ENCODE measurements around the gene NIPBL. TPM values are rescaled to one million over a fixed set of nuclear protein-coding genes. Genes with fewer than 3 reads are reported as not detected.
A peak's percentile ranks its signal among the peaks of the same experiment; 100 is the strongest.

Gene NIPBL
- total RNA-seq, 1 experiment from 2014 or later, result 124 TPM

GRCh38 chr5:36969700-36970395 lies 93.3 kb downstream of the NIPBL start:
- Histone ChIP-seq H3K9me2 (ENCODE audit: insufficient read depth) (no peaks in the 10 kb centered on the region), H3K4me3 (no peak overlapping the region), H3K27ac (no peak overlapping the region), H3K36me3 (ENCODE audit: low read depth) (peaks cover 24% of the 10 kb centered on the region), H3K27me3 (ENCODE audit: insufficient read depth, low read depth) (no peaks in the 10 kb centered on the region), H3K4me1 (replicated peaks; ENCODE audit: insufficient read depth) (no peaks in the 10 kb centered on the region), H3K9me3 (ENCODE audit: insufficient read depth, low read depth) (no peaks in the 10 kb centered on the region), H2AFZ (no peak overlapping the region), H3K4me2 (no peak overlapping the region), H4K20me1 (ENCODE audit: insufficient read depth) (peaks cover 3% of the 10 kb centered on the region; the same call in 1 of the 2 replicates), H3K79me2 (ENCODE audit: low read depth) (0 out of 2 replicates have a peak, but pooled peaks cover 3% of the 10 kb centered on the region), H3F3A (ENCODE audit: insufficient read depth, low read depth) (peaks cover 2% of the 10 kb centered on the region; the same call in 1 of the 2 replicates)
- intact Hi-C loops (cut with micrococcal nuclease; ENCODE audit: unreplicated experiment), result loop anchor here (5.0 kb wide), 1 partner anchor 47 kb away; no protein-coding TSS in a partner anchor
- POLR2A ChIA-PET (ENCODE audit: unreplicated experiment), result no interaction called here
- CTCF ChIA-PET, result no interaction called here
- BruUV-seq (replicated peaks), result no TSS peak
- DNase-seq, result no peak
- no peak for TF ChIP-seq CTCF (conservative IDR thresholded peaks at IDR 0.05)
- TF ChIP-seq EZH2 (IDR thresholded peaks at IDR 0.05; ENCODE audit: low read depth), result no peak

- ChIA-PET POLR2A (ENCODE audit: unreplicated experiment) (no interaction called here), CTCF (no interaction called here)
- H3K9me3 ChIP-seq (ENCODE audit: insufficient read depth, low read depth), result 0 out of 2 replicates have a peak, but pooled peaks cover 5% of the 10 kb centered on the region
- H3K27me3 ChIP-seq (ENCODE audit: insufficient read depth, low read depth), result no peaks in the 10 kb centered on the region
- no peak overlapping the region for H3K27ac ChIP-seq
- no peaks in the 10 kb centered on the region for H3K4me1 ChIP-seq (replicated peaks; ENCODE audit: insufficient read depth)
- no peak overlapping the region for H2AFZ ChIP-seq
- peaks cover 22% of the 10 kb centered on the region for H3K36me3 ChIP-seq (ENCODE audit: low read depth)
- peaks cover 54% of the 10 kb centered on the region for H3K79me2 ChIP-seq (ENCODE audit: low read depth)
- TF ChIP-seq CTCF (conservative IDR thresholded peaks at IDR 0.05), result no peak
- BruUV-seq (replicated peaks), result no TSS peak
- no peak for DNase-seq
- H4K20me1 ChIP-seq (ENCODE audit: insufficient read depth), result peaks cover 17% of the 10 kb centered on the region; the same call in 1 of the 2 replicates
- no peak overlapping the region for H3K4me2 ChIP-seq
- no peaks in the 10 kb centered on the region for H3K9me2 ChIP-seq (ENCODE audit: insufficient read depth)
- no peak overlapping the region for H3K4me3 ChIP-seq
- intact Hi-C loops (cut with micrococcal nuclease; ENCODE audit: unreplicated experiment), result no loop called here
- 0 out of 2 replicates have a peak, but pooled peaks cover 4% of the 10 kb centered on the region for H3F3A ChIP-seq (ENCODE audit: insufficient read depth, low read depth)
These were observed 101.6 kb downstream of the NIPBL start for GRCh38 chr5:36978196-36978595.

- H3K79me2 ChIP-seq (ENCODE audit: low read depth), result peaks cover 60% of the 10 kb centered on the region
These were observed 105.6 kb downstream of the NIPBL start for GRCh38 chr5:36982146-36982545.

More at GRCh38 chr5:36982146-36982545, 105.6 kb downstream of the NIPBL start:
- no peak for TF ChIP-seq EZH2 (IDR thresholded peaks at IDR 0.05; ENCODE audit: low read depth)
- TF ChIP-seq CTCF (conservative IDR thresholded peaks at IDR 0.05), result no peak
- no peaks in the 10 kb centered on the region for H3K4me1 ChIP-seq (replicated peaks; ENCODE audit: insufficient read depth)
- no peak overlapping the region for H3K4me3 ChIP-seq
- no peaks in the 10 kb centered on the region for H3K27me3 ChIP-seq (ENCODE audit: insufficient read depth, low read depth)
- H3K27ac ChIP-seq, result no peak overlapping the region
- CTCF ChIA-PET, result no interaction called here
- H3K4me2 ChIP-seq, result no peak overlapping the region
- no peaks in the 10 kb centered on the region for H3K9me2 ChIP-seq (ENCODE audit: insufficient read depth)
- no peaks in the 10 kb centered on the region for H3F3A ChIP-seq (ENCODE audit: insufficient read depth, low read depth)
- BruUV-seq (replicated peaks), result no TSS peak
- H3K9me3 ChIP-seq (ENCODE audit: insufficient read depth, low read depth), result 0 out of 2 replicates have a peak, but pooled peaks cover 5% of the 10 kb centered on the region
- no peak overlapping the region for H2AFZ ChIP-seq
- peaks cover 13% of the 10 kb centered on the region for H3K36me3 ChIP-seq (ENCODE audit: low read depth)
- peaks cover 10% of the 10 kb centered on the region for H4K20me1 ChIP-seq (ENCODE audit: insufficient read depth)
- intact Hi-C loops (cut with micrococcal nuclease; ENCODE audit: unreplicated experiment), result no loop called here
- POLR2A ChIA-PET (ENCODE audit: unreplicated experiment), result no interaction called here
- DNase-seq, result peak in 1 of 2 experiments; percentile 41
